ENCODE results near the gene HNF4A. TPM values are rescaled to one million over a fixed set of nuclear protein-coding genes. Genes with fewer than 3 reads are reported as not detected.

Gene HNF4A
- total and polyA plus RNA-seq, 8 donors, result 7.4 to 29.2 (median 22.2) TPM

- Histone ChIP-seq H3K4me1 (peaks cover 6 to 22% (median 10%) of the 10 kb centered on the region in 3 donors), H3K27ac (no peak overlapping the region), H3K27me3 (no peaks in the 10 kb centered on the region), H3K4me3 (no peak overlapping the region), H3K9me3 (no peaks in the 10 kb centered on the region), H3K36me3 (peaks cover 0 to 6% (median 0%) of the 10 kb centered on the region in 3 donors)
- FAIRE-seq (no peak), DNase-seq (no peak), ATAC-seq (no peak)
- 72 to 75% methylated on average over 7 of the region's 7 CpGs for whole genome bisulfite sequencing, 2 donors
- TF ChIP-seq, protein P1, sequence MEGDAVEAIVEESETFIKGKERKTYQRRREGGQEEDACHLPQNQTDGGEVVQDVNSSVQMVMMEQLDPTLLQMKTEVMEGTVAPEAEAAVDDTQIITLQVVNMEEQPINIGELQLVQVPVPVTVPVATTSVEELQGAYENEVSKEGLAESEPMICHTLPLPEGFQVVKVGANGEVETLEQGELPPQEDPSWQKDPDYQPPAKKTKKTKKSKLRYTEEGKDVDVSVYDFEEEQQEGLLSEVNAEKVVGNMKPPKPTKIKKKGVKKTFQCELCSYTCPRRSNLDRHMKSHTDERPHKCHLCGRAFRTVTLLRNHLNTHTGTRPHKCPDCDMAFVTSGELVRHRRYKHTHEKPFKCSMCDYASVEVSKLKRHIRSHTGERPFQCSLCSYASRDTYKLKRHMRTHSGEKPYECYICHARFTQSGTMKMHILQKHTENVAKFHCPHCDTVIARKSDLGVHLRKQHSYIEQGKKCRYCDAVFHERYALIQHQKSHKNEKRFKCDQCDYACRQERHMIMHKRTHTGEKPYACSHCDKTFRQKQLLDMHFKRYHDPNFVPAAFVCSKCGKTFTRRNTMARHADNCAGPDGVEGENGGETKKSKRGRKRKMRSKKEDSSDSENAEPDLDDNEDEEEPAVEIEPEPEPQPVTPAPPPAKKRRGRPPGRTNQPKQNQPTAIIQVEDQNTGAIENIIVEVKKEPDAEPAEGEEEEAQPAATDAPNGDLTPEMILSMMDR (IDR thresholded peaks at IDR 0.05), result no peak
- intact Hi-C loops (cut with DNase I), result no loop called here
Measured at GRCh38 chr20:44406572-44407137, 51.2 kb downstream of the HNF4A start.

- Histone ChIP-seq H3K9me3 (no peaks in the 10 kb centered on the region), H3K4me3 (no peak overlapping the region), H3K27me3 (no peaks in the 10 kb centered on the region), H3K4me1 (peaks cover 3 to 22% (median 10%) of the 10 kb centered on the region in 3 donors), H3K27ac (no peak overlapping the region), H3K36me3 (peaks cover 0 to 6% (median 0%) of the 10 kb centered on the region in 3 donors)
- FAIRE-seq (no peak), ATAC-seq (peak in 2 of 4 donors; percentile 37 to 55), DNase-seq (no peak)
- intact Hi-C loops (cut with DNase I), result no loop called here
- TF ChIP-seq, protein P1 (IDR thresholded peaks at IDR 0.05), result no peak
- 79 to 81% methylated on average over 14 of the region's 14 CpGs for WGBS, 2 donors
Measured at GRCh38 chr20:44407402-44408184, 52.1 kb downstream of the HNF4A start.

DNA sequence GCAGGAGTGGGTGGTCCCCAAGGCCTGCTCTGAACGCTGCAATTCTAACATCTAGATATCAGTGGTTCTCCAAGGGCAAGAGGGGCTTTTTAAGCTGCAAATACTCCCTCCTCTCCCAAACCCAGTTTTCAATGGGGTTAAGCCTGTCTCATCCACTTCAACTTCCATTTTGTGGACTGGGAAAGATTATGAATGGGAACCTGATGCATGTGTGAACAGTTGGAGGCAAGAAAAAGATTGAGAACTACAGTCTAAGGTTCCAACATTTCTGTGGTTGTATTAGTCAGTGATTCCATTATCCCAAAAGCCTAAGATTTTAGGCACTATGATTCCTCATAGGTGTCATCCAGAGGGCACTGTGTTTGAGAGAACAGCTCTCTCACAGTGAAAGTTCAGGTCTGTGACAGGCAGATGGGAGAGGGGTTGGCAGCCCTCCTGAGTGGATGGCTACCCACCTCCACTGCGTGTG lies 53.7 kb downstream of the HNF4A start:
- TF ChIP-seq, protein P1 (IDR thresholded peaks at IDR 0.05), result no peak
- no peaks in the 10 kb centered on the region for H3K9me3 ChIP-seq
- peaks cover 0 to 22% (median 10%) of the 10 kb centered on the region in 3 donors for H3K4me1 ChIP-seq
- WGBS, 2 donors, result 87 to 89% methylated on average over 2 of the region's 2 CpGs
- DNase-seq (no peak), ATAC-seq (peak in 1 of 4 donors; percentile 6), FAIRE-seq (no peak)
- no peak overlapping the region for H3K4me3 ChIP-seq
- intact Hi-C loops (cut with DNase I), result no loop called here
- no peak overlapping the region for H3K27ac ChIP-seq
- no peaks in the 10 kb centered on the region for H3K27me3 ChIP-seq
- peaks cover 0 to 12% (median 0%) of the 10 kb centered on the region in 3 donors for H3K36me3 ChIP-seq

- Histone ChIP-seq H3K9me3 (no peaks in the 10 kb centered on the region), H3K27ac (peak overlapping the region in 2 of 4 donors; percentile 16 to 23), H3K4me3 (no peak overlapping the region), H3K27me3 (no peaks in the 10 kb centered on the region), H3K4me1 (peaks cover 0 to 22% (median 10%) of the 10 kb centered on the region in 3 donors), H3K36me3 (peaks cover 0 to 25% (median 0%) of the 10 kb centered on the region in 3 donors)
- TF ChIP-seq, protein P1 (IDR thresholded peaks at IDR 0.05), result no peak
- intact Hi-C loops (cut with DNase I), result no loop called here
- ATAC-seq (no peak), FAIRE-seq (no peak), DNase-seq (no peak)
- WGBS, 2 donors, result 66 to 71% methylated on average over 2 of the region's 2 CpGs
Measured at GRCh38 chr20:44410583-44411019, 55.1 kb downstream of the HNF4A start.
